Measurements from ENCODE around the gene PHF2.

- TF ChIP-seq EP300 (IDR thresholded peaks at IDR 0.05; ENCODE audit: low read depth), result no peak
- no peak for TF ChIP-seq CTCF (IDR thresholded peaks at IDR 0.05)
- TF ChIP-seq POLR2A (IDR thresholded peaks at IDR 0.05), result no peak
Observed at GRCh38 chr9:93669958-93670207, 93.5 kb downstream of the PHF2 start.
